Measurements from ENCODE around the gene ARMC10.

Gene ARMC10

DNA sequence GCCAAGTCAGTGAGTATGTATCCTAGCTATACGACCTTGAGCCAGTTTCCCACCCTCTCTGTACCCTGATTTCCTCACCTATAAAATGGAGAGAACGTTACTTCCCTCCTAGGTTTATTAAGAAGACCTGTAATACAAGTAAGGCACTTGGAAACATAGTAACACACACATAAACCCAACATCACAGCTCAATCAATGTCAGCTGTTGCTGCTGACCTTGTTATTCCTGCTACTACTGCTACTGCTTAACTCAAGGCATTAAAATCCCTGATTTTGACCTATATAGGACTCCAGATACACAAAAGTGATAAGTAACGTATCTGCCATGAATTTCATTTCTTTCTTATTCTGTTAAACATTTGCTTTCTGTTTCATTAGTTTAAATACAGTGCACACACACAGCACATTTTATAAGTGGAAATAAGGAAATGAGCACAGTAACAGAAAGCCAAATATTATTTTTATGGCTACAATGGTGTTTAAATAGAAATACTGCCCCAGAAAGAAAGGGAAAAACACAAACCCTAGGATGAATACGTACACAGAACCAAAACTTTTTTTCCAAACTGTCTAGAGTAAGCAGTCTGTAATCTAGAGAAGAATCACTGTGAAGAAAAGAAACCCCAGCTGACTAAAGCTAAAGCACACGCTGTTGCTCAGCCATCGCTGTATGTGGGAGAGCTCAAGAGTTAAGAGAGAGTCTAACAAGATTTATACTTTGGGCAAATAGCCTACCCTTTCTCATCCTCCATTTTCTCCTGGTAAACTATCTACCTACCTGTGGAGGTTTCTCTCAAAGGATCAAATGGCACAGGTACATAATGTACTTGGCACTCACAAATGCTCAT is 55.0 kb downstream of the ARMC10 start:
- no peak overlapping the region for H3K4me3 ChIP-seq (ENCODE audit: low read depth, low read length)
- no peak for TF ChIP-seq MYC (IDR thresholded peaks at IDR 0.05; ENCODE audit: low read depth, low read length)
- TF ChIP-seq, protein P1, sequence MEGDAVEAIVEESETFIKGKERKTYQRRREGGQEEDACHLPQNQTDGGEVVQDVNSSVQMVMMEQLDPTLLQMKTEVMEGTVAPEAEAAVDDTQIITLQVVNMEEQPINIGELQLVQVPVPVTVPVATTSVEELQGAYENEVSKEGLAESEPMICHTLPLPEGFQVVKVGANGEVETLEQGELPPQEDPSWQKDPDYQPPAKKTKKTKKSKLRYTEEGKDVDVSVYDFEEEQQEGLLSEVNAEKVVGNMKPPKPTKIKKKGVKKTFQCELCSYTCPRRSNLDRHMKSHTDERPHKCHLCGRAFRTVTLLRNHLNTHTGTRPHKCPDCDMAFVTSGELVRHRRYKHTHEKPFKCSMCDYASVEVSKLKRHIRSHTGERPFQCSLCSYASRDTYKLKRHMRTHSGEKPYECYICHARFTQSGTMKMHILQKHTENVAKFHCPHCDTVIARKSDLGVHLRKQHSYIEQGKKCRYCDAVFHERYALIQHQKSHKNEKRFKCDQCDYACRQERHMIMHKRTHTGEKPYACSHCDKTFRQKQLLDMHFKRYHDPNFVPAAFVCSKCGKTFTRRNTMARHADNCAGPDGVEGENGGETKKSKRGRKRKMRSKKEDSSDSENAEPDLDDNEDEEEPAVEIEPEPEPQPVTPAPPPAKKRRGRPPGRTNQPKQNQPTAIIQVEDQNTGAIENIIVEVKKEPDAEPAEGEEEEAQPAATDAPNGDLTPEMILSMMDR (IDR thresholded peaks at IDR 0.05; ENCODE audit: low read depth, low read length): no peak
- TF ChIP-seq POLR2A (IDR thresholded peaks at IDR 0.05; ENCODE audit: extremely low read depth, insufficient read length): no peak
- TF ChIP-seq, protein P2, sequence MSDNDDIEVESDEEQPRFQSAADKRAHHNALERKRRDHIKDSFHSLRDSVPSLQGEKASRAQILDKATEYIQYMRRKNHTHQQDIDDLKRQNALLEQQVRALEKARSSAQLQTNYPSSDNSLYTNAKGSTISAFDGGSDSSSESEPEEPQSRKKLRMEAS (IDR thresholded peaks at IDR 0.05; ENCODE audit: low read depth, low read length): no peak

GRCh38 chr7:103130901-103131624 is 56.1 kb downstream of the ARMC10 start:
- no peak for DNase-seq (ENCODE audit: low read depth)
- TF ChIP-seq, protein P2 (IDR thresholded peaks at IDR 0.05; ENCODE audit: low read depth, low read length): no peak
- no peak for TF ChIP-seq POLR2A (IDR thresholded peaks at IDR 0.05; ENCODE audit: extremely low read depth, insufficient read length)
- no peak for TF ChIP-seq MYC (IDR thresholded peaks at IDR 0.05; ENCODE audit: low read depth, low read length)
- TF ChIP-seq, protein P1 (IDR thresholded peaks at IDR 0.05; ENCODE audit: low read depth, low read length): no peak
- H3K4me3 ChIP-seq (ENCODE audit: low read depth, low read length): no peak overlapping the region

More for the DNA sequence above, 55.0 kb downstream of the ARMC10 start:
- DNase-seq (ENCODE audit: low read depth): no peak

- no peak overlapping the region for H3K4me3 ChIP-seq (ENCODE audit: low read depth, low read length)
- no peak for DNase-seq (ENCODE audit: low read depth)
- no peak for TF ChIP-seq POLR2A (IDR thresholded peaks at IDR 0.05; ENCODE audit: extremely low read depth, insufficient read length)
Measured at GRCh38 chr7:103132995-103133688, 58.2 kb downstream of the ARMC10 start.

DNA sequence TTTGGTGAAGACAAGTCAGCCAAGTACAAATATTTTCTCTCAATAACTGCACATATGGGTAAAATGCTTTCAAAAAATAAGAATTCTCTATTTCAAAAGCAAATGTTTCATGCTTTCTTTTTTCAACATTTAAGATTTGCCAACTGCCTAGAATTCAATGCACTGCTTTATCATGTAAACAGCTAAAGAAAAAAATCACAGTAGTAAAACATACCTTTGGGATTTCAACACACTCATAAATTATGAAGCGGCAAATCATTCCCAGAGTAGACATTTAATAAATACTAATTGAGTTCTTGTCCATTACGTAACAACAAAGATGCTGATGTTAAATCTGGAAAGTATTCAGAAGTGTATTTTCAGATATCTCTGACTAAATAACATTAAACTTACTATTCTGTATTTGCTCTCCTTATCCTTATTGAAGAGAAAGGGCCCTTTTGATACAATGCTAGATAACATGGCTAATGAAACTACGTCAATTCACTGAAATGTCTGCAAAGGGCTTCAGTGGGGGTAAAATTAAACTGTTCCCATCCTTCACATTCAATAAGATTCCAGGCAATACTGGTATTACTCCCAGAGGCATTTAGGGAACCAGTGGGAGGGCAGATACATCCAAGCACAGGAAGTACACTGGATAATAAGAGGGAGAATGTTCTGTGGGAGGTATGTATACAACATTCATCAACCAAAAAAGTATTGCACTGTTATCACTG is 60.1 kb downstream of the ARMC10 start:
- H3K4me3 ChIP-seq (ENCODE audit: low read depth, low read length): no peak overlapping the region
- TF ChIP-seq MYC (IDR thresholded peaks at IDR 0.05; ENCODE audit: low read depth, low read length): no peak
- TF ChIP-seq POLR2A (IDR thresholded peaks at IDR 0.05; ENCODE audit: extremely low read depth, insufficient read length): no peak
- TF ChIP-seq, protein P2 (IDR thresholded peaks at IDR 0.05; ENCODE audit: low read depth, low read length): no peak
- TF ChIP-seq, protein P1 (IDR thresholded peaks at IDR 0.05; ENCODE audit: low read depth, low read length): no peak
- DNase-seq (ENCODE audit: low read depth): no peak

GRCh38 chr7:103140061-103140460 is 65.1 kb downstream of the ARMC10 start:
- H3K4me3 ChIP-seq (ENCODE audit: low read depth, low read length): no peak overlapping the region
- TF ChIP-seq, protein P2 (IDR thresholded peaks at IDR 0.05; ENCODE audit: low read depth, low read length): no peak
- no peak for TF ChIP-seq MYC (IDR thresholded peaks at IDR 0.05; ENCODE audit: low read depth, low read length)
- DNase-seq (ENCODE audit: low read depth): no peak

- no peak overlapping the region for H3K4me3 ChIP-seq (ENCODE audit: low read depth, low read length)
- TF ChIP-seq, protein P1 (IDR thresholded peaks at IDR 0.05; ENCODE audit: low read depth, low read length): no peak
- TF ChIP-seq MYC (IDR thresholded peaks at IDR 0.05; ENCODE audit: low read depth, low read length): no peak
- TF ChIP-seq, protein P2 (IDR thresholded peaks at IDR 0.05; ENCODE audit: low read depth, low read length): no peak
- TF ChIP-seq POLR2A (IDR thresholded peaks at IDR 0.05; ENCODE audit: extremely low read depth, insufficient read length): no peak
- no peak for DNase-seq (ENCODE audit: low read depth)
Measured at GRCh38 chr7:103140685-103141084, 65.7 kb downstream of the ARMC10 start.
